Keratinocyte (primary cell): ENCODE data around the gene ELAVL2. TPM values are rescaled to one million over a fixed set of nuclear protein-coding genes. Genes with fewer than 3 reads are reported as not detected.

ENCODE experiments used
- DNase-seq: peaks from one replicate; pipeline ENCODE4 v3.0.0-alpha.2; 2011; ENCODE audit warnings: low read depth, missing footprints, low spot score
- FAIRE-seq: peaks from 2 replicates; lab custom pipeline; 2011; peaks lifted over from hg19 to GRCh38; lab: Jason Lieb, UNC
- H2AFZ ChIP-seq: 2 replicates; pipeline ENCODE4 v1.6.0; 2012; ENCODE audit warnings: low read length, control low read depth, inconsistent platforms; ENCODE audit not compliant: control insufficient read depth
- H3K27ac ChIP-seq: 2 replicates; pipeline ENCODE4 v1.5.1; 2011; ENCODE audit warnings: low read length; ENCODE audit not compliant: control insufficient read depth, insufficient read depth
- H3K27me3 ChIP-seq: 3 replicates; pipeline ENCODE4 v1.6.0; 2011; ENCODE audit warnings: low read length; ENCODE audit not compliant: control insufficient read depth, insufficient read depth; ENCODE audit errors: extremely low read depth
- H3K36me3 ChIP-seq, 2 experiments: 2 replicates in 1 of 2; 3 replicates in 1 of 2; pipeline ENCODE4 v1.5.1; 2011; ENCODE audit warnings: low read length in 2 of 2, mild to moderate bottlenecking in 1 of 2; ENCODE audit not compliant: control insufficient read depth in 2 of 2, insufficient read depth in 2 of 2; ENCODE audit errors: extremely low read depth in 1 of 2
- H3K4me1 ChIP-seq: 3 replicates; pipeline ENCODE4 v1.5.1; 2011; ENCODE audit warnings: low read length; ENCODE audit not compliant: control insufficient read depth, insufficient read depth; ENCODE audit errors: extremely low read depth
- H3K4me2 ChIP-seq: 3 replicates; pipeline ENCODE4 v1.6.0; 2011; ENCODE audit warnings: low read depth, low read length; ENCODE audit not compliant: control insufficient read depth, insufficient read depth; ENCODE audit errors: extremely low read depth
- H3K4me3 ChIP-seq, 3 experiments: fragments of 200-600 bp in 1 of 3; sonication (generic) in 1 of 3; 2 replicates in 2 of 3; 3 replicates in 1 of 3; pipeline ENCODE4 v1.5.1; 2011 to 2016; ENCODE audit warnings: low read length in 3 of 3, mild to moderate bottlenecking in 3 of 3, control low read depth in 2 of 3, inconsistent platforms in 1 of 3, low read depth in 1 of 3, mixed read lengths in 1 of 3, mixed run types in 1 of 3, moderate library complexity in 1 of 3; ENCODE audit not compliant: control insufficient read depth in 2 of 3, insufficient read depth in 2 of 3; ENCODE audit errors: extremely low read depth in 1 of 3
- H3K79me2 ChIP-seq: 2 replicates; pipeline ENCODE4 v1.6.0; 2012; ENCODE audit warnings: low read length; ENCODE audit not compliant: control insufficient read depth, insufficient read depth
- H3K9ac ChIP-seq: 3 replicates; pipeline ENCODE4 v1.6.0; 2011; ENCODE audit warnings: low read length; ENCODE audit not compliant: control insufficient read depth, insufficient read depth; ENCODE audit errors: extremely low read depth
- H3K9me1 ChIP-seq: 3 replicates; pipeline ENCODE4 v1.6.0; 2011; ENCODE audit warnings: low read length; ENCODE audit not compliant: control insufficient read depth, insufficient read depth; ENCODE audit errors: extremely low read depth
- H3K9me3 ChIP-seq: 2 replicates; pipeline ENCODE4 v1.5.1; 2012; ENCODE audit warnings: low read depth, low read length; ENCODE audit not compliant: control insufficient read depth
- H4K20me1 ChIP-seq: 3 replicates; pipeline ENCODE4 v1.6.0; 2011; ENCODE audit warnings: low read length; ENCODE audit not compliant: control insufficient read depth, insufficient read depth; ENCODE audit errors: extremely low read depth
- EZH2 ChIP-seq: IDR thresholded peaks from one replicate; pipeline ENCODE4 v1.6.1; 2012; ENCODE audit warnings: inconsistent platforms, mild to moderate bottlenecking, low read length, moderate library complexity
- dilution Hi-C: fragments of 300-500 bp; cut with MboI; formaldehyde crosslinking; loops from one replicate; pipeline ENCODE4 v1.7.0; 2020; ENCODE audit warnings: low sequenced_read_pairs; ENCODE audit not compliant: extremely low pct_ligation_motif_present
- polyA plus RNA-seq, 5 experiments: library from polyadenylated mRNA; depleted of rRNA in 3 of 5; stranded (reverse) in 3 of 5; stranded (forward) in 1 of 5; unstranded in 1 of 5; fragments of >200 nt; gene quantifications; 1 replicate in 1 of 5; 2 replicates in 3 of 5; 3 replicates in 1 of 5; pipeline versions ENCODE4 v1.2.1 to v1.2.3, GENCODE V29; 2011 to 2012; ENCODE audit warnings: missing spikeins in 2 of 5, low read depth in 1 of 5, low replicate concordance in 1 of 5
- TF ChIP-seq, protein P1 (sequence below), 3 experiments: IDR thresholded peaks in 1 of 3; conservative IDR thresholded peaks in 1 of 3; optimal IDR thresholded peaks in 1 of 3; 2 replicates in 2 of 3; 3 replicates in 1 of 3; pipeline versions ENCODE3 to v1.5.1; 2011; ENCODE audit warnings: low read length in 3 of 3, mild to moderate bottlenecking in 3 of 3, moderate library complexity in 2 of 3, control low read depth in 1 of 3, inconsistent platforms in 1 of 3; ENCODE audit not compliant: insufficient read depth in 2 of 3; ENCODE audit errors: extremely low read depth in 1 of 3

The ELAVL2 gene
- polyA plus RNA-seq, 1 donor (not counting 4 experiments of a cell fraction or from before 2014, with no cell fraction given), result 4.3 TPM

- Histone ChIP-seq H2AFZ (no peak overlapping the region), H3K4me3 (no peak overlapping the region), H4K20me1 (no peaks in the 10 kb centered on the region), H3K27ac (no peak overlapping the region), H3K9me3 (no peaks in the 10 kb centered on the region), H3K4me2 (peak overlapping the region; percentile 19), H3K36me3 (no peaks in the 10 kb centered on the region), H3K9me1 (no peaks in the 10 kb centered on the region), H3K4me1 (peaks cover 19% of the 10 kb centered on the region), H3K27me3 (no peaks in the 10 kb centered on the region), H3K79me2 (no peaks in the 10 kb centered on the region), H3K9ac (no peak overlapping the region)
- DNase-seq (no peak), FAIRE-seq (no peak)
- dilution Hi-C loops, result no loop called here
- TF ChIP-seq, protein P1, sequence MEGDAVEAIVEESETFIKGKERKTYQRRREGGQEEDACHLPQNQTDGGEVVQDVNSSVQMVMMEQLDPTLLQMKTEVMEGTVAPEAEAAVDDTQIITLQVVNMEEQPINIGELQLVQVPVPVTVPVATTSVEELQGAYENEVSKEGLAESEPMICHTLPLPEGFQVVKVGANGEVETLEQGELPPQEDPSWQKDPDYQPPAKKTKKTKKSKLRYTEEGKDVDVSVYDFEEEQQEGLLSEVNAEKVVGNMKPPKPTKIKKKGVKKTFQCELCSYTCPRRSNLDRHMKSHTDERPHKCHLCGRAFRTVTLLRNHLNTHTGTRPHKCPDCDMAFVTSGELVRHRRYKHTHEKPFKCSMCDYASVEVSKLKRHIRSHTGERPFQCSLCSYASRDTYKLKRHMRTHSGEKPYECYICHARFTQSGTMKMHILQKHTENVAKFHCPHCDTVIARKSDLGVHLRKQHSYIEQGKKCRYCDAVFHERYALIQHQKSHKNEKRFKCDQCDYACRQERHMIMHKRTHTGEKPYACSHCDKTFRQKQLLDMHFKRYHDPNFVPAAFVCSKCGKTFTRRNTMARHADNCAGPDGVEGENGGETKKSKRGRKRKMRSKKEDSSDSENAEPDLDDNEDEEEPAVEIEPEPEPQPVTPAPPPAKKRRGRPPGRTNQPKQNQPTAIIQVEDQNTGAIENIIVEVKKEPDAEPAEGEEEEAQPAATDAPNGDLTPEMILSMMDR (optimal IDR thresholded peaks at IDR 0.05 in 1 of 3, IDR thresholded peaks at IDR 0.05 in 1 of 3, conservative IDR thresholded peaks at IDR 0.05 in 1 of 3; ENCODE audit: extremely low read depth in 1 of 3, insufficient read depth in 2 of 3, low read length in 3 of 3), result no peak
- TF ChIP-seq EZH2, result no peak
Measured at GRCh38 chr9:23814243-23814642, 11.8 kb downstream of the ELAVL2 start.

DNA sequence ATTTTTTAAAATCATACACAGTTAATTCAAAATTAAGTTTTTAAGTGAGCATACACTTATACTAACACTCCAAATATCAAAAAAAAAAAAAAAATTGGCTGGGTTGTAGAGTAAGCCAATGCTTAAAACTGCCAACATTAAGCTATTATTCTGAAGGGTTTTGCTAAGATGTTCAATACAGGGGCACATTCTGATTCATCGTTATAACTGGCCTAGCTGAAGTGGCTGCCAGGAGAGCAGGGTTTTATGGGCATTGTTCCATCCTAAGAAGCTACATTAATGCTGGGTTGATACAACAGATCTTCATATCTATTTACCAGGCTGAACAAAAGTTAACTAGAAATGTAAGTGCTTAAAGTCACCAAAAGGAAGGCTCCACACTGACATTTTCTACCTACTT, 13.4 kb downstream of the ELAVL2 start:
- H3K9me3 ChIP-seq, result no peaks in the 10 kb centered on the region
- H3K79me2 ChIP-seq, result no peaks in the 10 kb centered on the region
- H3K9me1 ChIP-seq, result no peaks in the 10 kb centered on the region
- H3K36me3 ChIP-seq, result no peaks in the 10 kb centered on the region
- no peak overlapping the region for H3K4me2 ChIP-seq
- dilution Hi-C loops, result no loop called here
- no peaks in the 10 kb centered on the region for H3K27me3 ChIP-seq
- H3K4me3 ChIP-seq, result no peak overlapping the region
- H3K9ac ChIP-seq, result no peak overlapping the region
- no peaks in the 10 kb centered on the region for H4K20me1 ChIP-seq
- no peak overlapping the region for H2AFZ ChIP-seq
- peaks cover 18% of the 10 kb centered on the region for H3K4me1 ChIP-seq
- DNase-seq, result no peak
- TF ChIP-seq, protein P1 (optimal IDR thresholded peaks at IDR 0.05 in 1 of 3, IDR thresholded peaks at IDR 0.05 in 1 of 3, conservative IDR thresholded peaks at IDR 0.05 in 1 of 3; ENCODE audit: extremely low read depth in 1 of 3, insufficient read depth in 2 of 3, low read length in 3 of 3), result no peak
- TF ChIP-seq EZH2, result no peak
- H3K27ac ChIP-seq, result no peak overlapping the region
- FAIRE-seq, result no peak
